Measurements from ENCODE around the gene CABP5. TPM values are rescaled to one million over a fixed set of nuclear protein-coding genes. Genes with fewer than 3 reads are reported as not detected.

CABP5 gene
- total RNA-seq, 1 donor from 2014 or later: not detected

Other genes with a start within 250 kb of the CABP5 start
- gene TPRX1, start 239.5 kb downstream of the CABP5 start, total RNA-seq: not detected
- gene CRX, start 222.1 kb downstream of the CABP5 start, total RNA-seq: not detected
- not detected for gene TPRX2, start 184.8 kb downstream of the CABP5 start, total RNA-seq
- gene SULT2A1, start 157.8 kb downstream of the CABP5 start, total RNA-seq: not detected
- not detected for gene BSPH1, start 51.9 kb downstream of the CABP5 start, total RNA-seq
- gene ELSPBP1, start 49.4 kb downstream of the CABP5 start, total RNA-seq: not detected
- 34.9 TPM for gene PLA2G4C, start 66.7 kb upstream of the CABP5 start, total RNA-seq
- 2.8 TPM for gene LIG1, start 126.3 kb upstream of the CABP5 start, total RNA-seq
- gene ZSWIM9, start 126.6 kb upstream of the CABP5 start, total RNA-seq: 7.9 TPM
- gene CARD8, start 211.8 kb upstream of the CABP5 start, total RNA-seq: 31.2 TPM
- gene ZNF114, start 226.0 kb upstream of the CABP5 start, total RNA-seq: 0.10 TPM

Measured in left ventricle myocardium superior (tissue), 1 donor.